B cell (primary cell): Measurements from ENCODE around the gene DYRK4. TPM values are rescaled to one million over a fixed set of nuclear protein-coding genes. Genes with fewer than 3 reads are reported as not detected.

Experiments used
- ATAC-seq: fragments of 200-7000 bp; cut with Tn5 transposase; one replicate; pipeline ENCODE4 v1.10.0; 2021; ENCODE audit warnings: low read depth, mild to moderate bottlenecking, moderate number of reproducible peaks, moderate library complexity
- CTCF ChIA-PET: fragments of 350-600 bp; sonication (Branson Sonifier 250); formaldehyde crosslinking; loops from one replicate; lab custom pipeline; 2021; ENCODE audit warnings: antibody characterized with exemption, inconsistent platforms; lab: Charles Lee
- POLR2A ChIA-PET: fragments of 350-600 bp; sonication (Branson Sonifier 250); formaldehyde crosslinking; loops from one replicate; lab custom pipeline; 2021; ENCODE audit warnings: antibody characterized with exemption; lab: Charles Lee
- DNase-seq: peaks from one replicate; pipeline ENCODE4 v3.0.0; 2013
- H2AFZ ChIP-seq: 2 replicates; pipeline ENCODE4 v1.6.1; 2012; ENCODE audit warnings: mild to moderate bottlenecking, low read depth, low read length; ENCODE audit not compliant: insufficient read depth, poor library complexity, severe bottlenecking
- H3K27ac ChIP-seq, 2 donors: 1 replicate in 1 of 2; 2 replicates in 1 of 2; pipeline ENCODE4 v1.5.1; 2012 to 2013; ENCODE audit warnings: low read length in 2 of 2, mild to moderate bottlenecking in 2 of 2, moderate library complexity in 1 of 2
- H3K27me3 ChIP-seq, 4 experiments: fragments of 200-600 bp in 1 of 4; sonication (generic) in 1 of 4; replicated peaks in 1 of 4; 1 replicate in 2 of 4; 2 replicates in 2 of 4; pipeline versions ENCODE4 v1.6.1 to v1.7.0; 2013 to 2016; ENCODE audit warnings: low read length in 3 of 4, mild to moderate bottlenecking in 2 of 4, mixed read lengths in 1 of 4, moderate library complexity in 1 of 4; ENCODE audit not compliant: insufficient read depth in 4 of 4, control insufficient read depth in 3 of 4; ENCODE audit errors: control extremely low read depth in 1 of 4
- H3K36me3 ChIP-seq, 2 experiments: replicated peaks in 1 of 2; 1 replicate in 1 of 2; 2 replicates in 1 of 2; pipeline versions ENCODE4 v1.6.1 to v1.7.1; 2013; ENCODE audit warnings: low read length in 1 of 2; ENCODE audit not compliant: insufficient read depth in 2 of 2, control insufficient read depth in 1 of 2; ENCODE audit errors: control extremely low read depth in 1 of 2, extremely low read depth in 1 of 2
- H3K4me1 ChIP-seq, 2 donors: fragments of 200-600 bp in 1 of 2; sonication (generic) in 1 of 2; 1 replicate in 1 of 2; 2 replicates in 1 of 2; pipeline versions ENCODE4 v1.5.1 to v1.6.1; 2013 to 2017; ENCODE audit warnings: low read length in 2 of 2; ENCODE audit not compliant: control insufficient read depth in 2 of 2, insufficient read depth in 2 of 2
- H3K4me2 ChIP-seq: replicated peaks from 2 replicates; pipeline ENCODE3; 2012; ENCODE audit warnings: mild to moderate bottlenecking, low read depth, low read length; ENCODE audit not compliant: poor library complexity, severe bottlenecking
- H3K4me3 ChIP-seq, 5 experiments: fragments of 200-600 bp in 1 of 5; sonication (generic) in 1 of 5; 1 replicate in 3 of 5; 2 replicates in 2 of 5; pipeline versions ENCODE4 v1.5.1 to v1.7.0; 2011 to 2016; ENCODE audit warnings: low read length in 4 of 5, mild to moderate bottlenecking in 4 of 5, low read depth in 2 of 5, control low read depth in 1 of 5, moderate library complexity in 1 of 5; ENCODE audit not compliant: insufficient read depth in 1 of 5; ENCODE audit errors: control extremely low read depth in 1 of 5, extremely low read depth in 1 of 5
- H3K79me2 ChIP-seq: fragments of 200-600 bp; sonication (generic); one replicate; pipeline ENCODE4 v1.6.0; 2016; ENCODE audit warnings: low read length; ENCODE audit not compliant: control insufficient read depth, insufficient read depth
- H3K9ac ChIP-seq: fragments of 200-600 bp; sonication (generic); 2 replicates; pipeline ENCODE4 v1.6.1; 2017; ENCODE audit warnings: mild to moderate bottlenecking, low read length, moderate library complexity
- H3K9me3 ChIP-seq, 3 donors: one replicate each; pipeline versions ENCODE4 v1.6.1 to v1.7.1; 2013; ENCODE audit warnings: low read length in 2 of 3; ENCODE audit not compliant: control insufficient read depth in 2 of 3, insufficient read depth in 1 of 3; ENCODE audit errors: control extremely low read depth in 1 of 3
- H4K20me1 ChIP-seq: 2 replicates; pipeline ENCODE4 v1.6.0; 2012; ENCODE audit warnings: mild to moderate bottlenecking, low read length; ENCODE audit not compliant: insufficient read depth, control insufficient read depth, poor library complexity, severe bottlenecking
- H3K27ac Mint-ChIP-seq: one replicate; pipeline ENCODE4 v1.8.0; 2021; ENCODE audit warnings: mixed read lengths
- H3K27me3 Mint-ChIP-seq: one replicate; pipeline ENCODE4 v1.8.0; 2021; ENCODE audit warnings: mixed read lengths
- H3K4me1 Mint-ChIP-seq: one replicate; pipeline ENCODE4 v1.8.0; 2021; ENCODE audit warnings: mixed read lengths
- H3K4me3 Mint-ChIP-seq: one replicate; pipeline ENCODE4 v1.8.0; 2021; ENCODE audit warnings: mixed read lengths
- H3K9me3 Mint-ChIP-seq: one replicate; pipeline ENCODE4 v1.8.0; 2022; ENCODE audit warnings: mixed read lengths; ENCODE audit not compliant: insufficient read depth
- CTCF ChIP-seq: fragments of 200-600 bp; IDR thresholded peaks from one replicate; pipeline ENCODE4 v1.8.0; 2022; ENCODE audit warnings: antibody characterized with exemption, mild to moderate bottlenecking
- EZH2 ChIP-seq: IDR thresholded peaks from 2 replicates; pipeline ENCODE4 v1.6.1; 2012; ENCODE audit warnings: borderline replicate concordance, low read depth, mild to moderate bottlenecking, moderate library complexity, low read length; ENCODE audit not compliant: insufficient read depth, poor library complexity, severe bottlenecking
- WGBS: methylation state at CpG from one replicate; pipeline ENCODE4 v1.1.5; 2013; ENCODE audit warnings: missing lambda C conversion rate; ENCODE audit not compliant: insufficient coverage; 5-methylcytosine and 5-hydroxymethylcytosine counted together
- intact Hi-C: fragments of 100-400 bp; cut with micrococcal nuclease; formaldehyde crosslinking; loops from one replicate; pipeline ENCODE4 v1.10.0; 2022
- polyA plus RNA-seq: library from polyadenylated mRNA; depleted of rRNA; stranded (reverse); fragments of >200 nt; gene quantifications from 2 replicates; pipeline ENCODE4 v1.2.3, GENCODE V29; 2012
- total RNA-seq, 2 donors: library from RNA; stranded (reverse); fragments of 120-200 nt in 1 of 2; gene quantifications; 1 replicate in 1 of 2; 2 replicates in 1 of 2; pipeline versions ENCODE4 v1.2.3 to v1.2.4, GENCODE V29; 2013 to 2022

DYRK4 gene
- total and polyA plus RNA-seq, 2 donors (not counting 1 experiment from before 2014, with no cell fraction given): 41.3 to 63.3 TPM

- H2AFZ ChIP-seq: no peak overlapping the region
- POLR2A ChIA-PET: no interaction called here
- whole genome bisulfite sequencing: 100% methylated on average over 1 of the region's 1 CpG
Measured at GRCh38 chr12:4552191-4552590, 9.8 kb upstream of the DYRK4 start.

GRCh38 chr12:4553943-4554342, 8.1 kb upstream of the DYRK4 start:
- no peak overlapping the region for H3K4me3 ChIP-seq
- H3K27ac ChIP-seq: no peak overlapping the region
- H2AFZ ChIP-seq: no peak overlapping the region
- H3K27me3 ChIP-seq: no peaks in the 10 kb centered on the region
- no peak overlapping the region for H3K4me2 ChIP-seq
- WGBS: 100% methylated on average over 4 of the region's 4 CpGs
- no peaks in the 10 kb centered on the region for H3K27me3 Mint-ChIP-seq
- no peak overlapping the region for H3K27ac Mint-ChIP-seq
- ATAC-seq: no peak
- no peaks in the 10 kb centered on the region for H3K4me1 ChIP-seq
- intact Hi-C loops: no loop called here
- no peaks in the 10 kb centered on the region for H4K20me1 ChIP-seq
- ChIA-PET CTCF (interaction anchor here (1.4 kb wide), 1 partner anchor 11 kb away, joined by 5 read pairs; no protein-coding TSS in a partner anchor), POLR2A (no interaction called here)
- no peak overlapping the region for H3K9ac ChIP-seq
- no peaks in the 10 kb centered on the region for H3K9me3 Mint-ChIP-seq
- H3K4me3 Mint-ChIP-seq: no peak overlapping the region
- no peak for DNase-seq
- no peak for TF ChIP-seq CTCF
- no peak for TF ChIP-seq EZH2
- H3K79me2 ChIP-seq: no peaks in the 10 kb centered on the region
- H3K36me3 ChIP-seq: peaks cover 0 to under 1% of the 10 kb centered on the region in 2 experiments
- no peaks in the 10 kb centered on the region for H3K9me3 ChIP-seq
- no peaks in the 10 kb centered on the region for H3K4me1 Mint-ChIP-seq

More at GRCh38 chr12:4552191-4552590, 9.8 kb upstream of the DYRK4 start:
- no peak overlapping the region for H3K27ac ChIP-seq
- intact Hi-C loops: no loop called here
- Mint-ChIP-seq H3K27me3 (no peaks in the 10 kb centered on the region), H3K27ac (no peak overlapping the region), H3K4me1 (no peaks in the 10 kb centered on the region), H3K9me3 (no peaks in the 10 kb centered on the region), H3K4me3 (no peak overlapping the region)
- H3K4me3 ChIP-seq: no peak overlapping the region
- H4K20me1 ChIP-seq: no peaks in the 10 kb centered on the region
- no peaks in the 10 kb centered on the region for H3K9me3 ChIP-seq
- DNase-seq (no peak), ATAC-seq (no peak)
- H3K4me2 ChIP-seq: no peak overlapping the region
- H3K9ac ChIP-seq: no peak overlapping the region
- H3K4me1 ChIP-seq: no peaks in the 10 kb centered on the region
- CTCF ChIA-PET: no interaction called here
- H3K27me3 ChIP-seq: no peaks in the 10 kb centered on the region
- no peaks in the 10 kb centered on the region for H3K79me2 ChIP-seq
- TF ChIP-seq EZH2: no peak
- no peak for TF ChIP-seq CTCF
- H3K36me3 ChIP-seq: peaks cover 0 to 2% of the 10 kb centered on the region in 2 experiments
